ENCODE results near the gene SORCS2. TPM values are rescaled to one million over a fixed set of nuclear protein-coding genes. Genes with fewer than 3 reads are reported as not detected.

The SORCS2 gene
- polyA plus RNA-seq, 4 donors = 6.7 to 9.8 (median 8.7) TPM

DNA sequence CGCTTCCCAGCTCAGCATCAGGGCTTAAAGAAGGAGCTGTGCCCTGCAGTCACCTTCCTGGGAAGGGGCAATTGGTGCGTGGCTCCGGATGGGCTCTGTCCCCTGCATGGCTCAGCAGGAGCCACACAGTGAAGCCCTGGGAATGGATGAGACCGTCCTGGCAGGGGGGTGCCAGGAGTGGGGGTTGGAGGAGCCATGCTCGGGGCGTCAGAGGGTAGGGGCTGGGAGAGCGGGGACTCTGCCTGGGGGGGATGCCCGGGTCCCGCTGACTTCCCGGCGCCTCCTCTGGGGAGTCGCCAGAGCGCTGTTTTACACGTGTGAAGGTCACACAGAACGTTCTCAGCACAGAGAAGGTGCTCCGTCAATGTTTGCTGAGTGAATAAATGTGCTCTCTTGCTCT is 563.2 kb downstream of the SORCS2 start:
- DNase-seq (ENCODE audit: low read depth in 4 of 4, low spot score in 3 of 4) = no peak

DNA sequence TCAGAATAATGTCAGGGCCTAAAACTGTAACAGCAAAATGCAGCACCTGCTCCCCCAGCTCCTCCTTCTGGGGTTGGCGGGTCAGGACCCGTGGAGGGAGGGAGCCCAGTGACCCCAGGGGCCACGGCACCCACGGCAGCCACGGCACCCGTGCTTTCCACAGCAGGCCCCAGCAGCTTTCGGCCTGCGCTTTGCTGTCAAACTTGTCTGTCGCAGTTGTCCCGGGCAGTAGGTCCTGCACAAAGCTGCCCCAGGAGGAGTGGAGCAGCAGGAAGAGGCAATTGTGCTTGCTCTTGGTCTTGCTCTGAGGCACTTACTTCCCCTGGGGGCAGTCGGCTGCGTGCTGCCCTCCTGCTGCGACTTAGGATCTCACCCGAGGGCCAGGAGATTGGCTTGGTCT is 563.7 kb downstream of the SORCS2 start:
- DNase-seq (ENCODE audit: low read depth in 4 of 4, low spot score in 3 of 4) = no peak

DNA sequence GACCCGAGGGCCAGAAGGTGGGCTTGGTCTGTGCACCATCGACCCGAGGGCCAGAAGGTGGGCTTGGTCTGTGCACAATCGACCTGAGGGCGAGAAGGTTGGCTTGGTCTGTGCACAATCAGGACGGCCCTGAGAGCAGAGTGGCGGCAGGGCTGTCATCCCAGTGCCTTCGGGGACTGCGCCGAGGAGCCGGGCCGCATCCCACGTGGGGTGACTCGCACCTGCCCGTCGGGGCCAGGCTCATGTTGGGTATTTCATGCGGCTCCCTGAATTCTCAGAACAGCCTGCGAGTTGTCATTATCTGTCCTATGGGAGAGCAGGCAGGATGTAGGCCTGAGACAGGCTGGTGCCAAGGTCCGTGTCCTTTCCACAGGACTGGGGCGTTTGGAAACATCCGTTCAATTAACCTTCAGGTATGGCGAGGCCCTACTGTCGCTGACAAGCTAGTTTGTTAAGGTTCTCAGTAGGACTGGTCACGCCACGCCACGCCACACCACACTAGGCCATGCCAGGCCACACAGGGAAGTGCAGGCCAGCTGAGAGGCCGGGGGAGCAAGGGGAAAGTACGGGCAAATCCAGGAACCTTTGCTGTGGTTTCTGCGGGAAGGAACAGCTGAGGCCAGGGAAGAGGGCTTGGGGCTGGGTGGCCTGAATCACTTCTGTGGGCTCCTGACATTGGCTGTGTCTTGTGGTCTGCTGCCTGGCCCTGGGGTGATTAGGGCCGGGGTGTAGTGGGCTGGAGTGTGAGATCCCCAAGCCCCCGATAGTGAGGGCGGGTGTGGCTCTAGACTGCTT is 564.4 kb downstream of the SORCS2 start:
- DNase-seq (ENCODE audit: low read depth in 4 of 4, low spot score in 3 of 4) = no peak

DNA sequence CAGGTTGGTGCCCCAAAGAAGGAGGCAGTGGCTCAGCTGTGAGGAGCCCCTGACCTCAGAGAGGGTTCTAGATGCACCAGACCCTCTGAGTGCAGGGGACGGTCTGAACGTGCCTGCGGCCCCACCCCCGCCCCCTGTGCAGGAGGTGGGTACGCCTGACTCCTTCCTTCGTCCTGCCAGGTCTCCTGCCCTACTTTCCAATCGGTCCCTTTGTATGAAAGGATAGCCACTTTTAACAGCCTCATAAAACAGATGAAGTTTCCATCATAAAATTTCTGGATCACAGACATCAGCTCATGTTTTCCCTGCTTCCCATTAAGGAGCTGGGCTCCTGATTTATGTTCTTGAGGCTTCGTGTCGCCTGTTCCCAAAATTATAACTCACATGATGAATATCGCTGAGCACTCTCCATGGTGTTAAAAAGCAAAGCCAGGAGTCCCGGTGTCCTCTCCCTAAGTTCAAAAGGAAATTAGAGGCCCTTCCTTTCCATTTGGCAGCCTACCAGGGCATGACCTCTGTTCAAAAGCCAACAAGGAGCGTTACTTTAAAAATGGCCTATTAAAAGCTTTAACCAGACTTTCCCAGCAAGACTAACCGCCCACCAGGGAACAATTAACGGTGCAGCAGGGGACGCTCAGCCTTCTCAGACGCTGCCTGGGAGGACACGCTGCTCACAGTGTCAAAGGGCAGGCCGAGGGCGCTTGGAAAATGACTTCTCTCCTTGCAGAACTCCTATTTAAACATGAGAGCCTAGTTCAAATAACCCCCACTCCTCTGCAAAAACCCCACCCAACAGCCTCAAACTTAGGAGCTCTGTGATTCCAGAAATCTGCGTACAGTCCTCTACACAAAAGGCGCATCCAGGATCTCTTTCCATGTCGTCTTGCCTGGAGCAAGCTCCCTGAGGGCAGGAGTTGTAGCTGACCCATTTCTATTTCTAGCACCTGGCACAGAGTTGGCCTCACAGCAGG is 565.4 kb downstream of the SORCS2 start:
- peak in 1 of 4 donors; percentile 60 for DNase-seq (ENCODE audit: low read depth in 4 of 4, low spot score in 3 of 4)

DNA sequence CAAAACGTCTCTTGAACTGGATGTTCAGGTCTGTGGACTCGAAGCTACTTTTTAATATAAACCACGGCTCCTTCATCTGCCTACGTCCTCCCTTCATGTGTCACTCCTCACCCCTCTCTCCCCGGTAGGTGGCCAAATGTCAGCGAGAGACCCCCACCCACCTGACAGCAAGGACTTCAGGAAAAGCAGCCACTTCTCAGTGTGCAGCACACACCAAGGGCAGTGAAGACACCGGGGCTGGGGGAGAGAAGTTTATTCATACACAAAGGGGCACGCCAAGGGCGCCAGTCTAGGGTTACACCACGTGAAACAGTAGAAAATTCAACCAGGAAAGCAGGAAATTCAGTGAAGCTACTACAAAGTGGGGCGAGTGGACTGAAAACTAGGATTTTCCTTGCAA is 566.1 kb downstream of the SORCS2 start:
- no peak for DNase-seq (ENCODE audit: low read depth in 4 of 4, low spot score in 3 of 4)

DNA sequence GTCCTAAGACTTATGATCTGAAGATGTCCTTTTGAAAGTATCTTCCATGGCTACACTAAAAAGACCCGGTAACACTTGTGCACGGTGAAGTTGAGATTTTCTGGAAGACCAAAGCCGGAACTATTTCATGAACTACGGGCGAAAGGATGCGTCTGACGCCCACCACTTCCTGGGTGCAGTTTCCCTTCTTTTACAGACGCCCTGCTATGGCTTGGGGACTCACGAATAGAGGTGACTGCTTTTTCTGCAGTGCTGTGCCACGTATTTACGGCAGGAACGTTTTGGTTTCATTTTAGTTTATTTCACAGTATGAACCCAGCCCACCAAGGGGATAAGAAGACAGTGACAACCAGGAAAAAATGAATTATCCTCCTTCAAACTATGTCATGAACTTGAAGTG is 566.9 kb downstream of the SORCS2 start:
- DNase-seq (ENCODE audit: low read depth in 4 of 4, low spot score in 3 of 4) = no peak

DNA sequence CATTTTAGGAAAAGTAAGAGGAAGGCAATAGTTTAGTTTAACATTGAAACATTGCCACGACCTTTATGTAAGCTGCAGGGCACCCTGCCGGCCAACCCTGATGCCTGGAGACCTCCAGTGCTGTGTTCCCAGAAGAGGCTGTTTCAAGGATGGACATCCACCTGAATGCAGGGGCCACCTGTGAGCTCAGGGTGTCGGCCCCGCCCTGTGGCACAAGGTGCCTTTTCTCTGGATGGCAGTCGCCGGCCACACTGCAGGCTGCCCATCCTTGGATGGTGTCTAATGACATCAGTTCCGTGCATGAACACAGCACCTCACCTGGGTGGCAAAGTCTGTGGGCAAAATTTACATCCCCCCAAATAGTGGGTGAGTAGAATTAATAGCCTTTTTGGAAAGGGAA is 567.3 kb downstream of the SORCS2 start:
- no peak for DNase-seq (ENCODE audit: low read depth in 4 of 4, low spot score in 3 of 4)

DNA sequence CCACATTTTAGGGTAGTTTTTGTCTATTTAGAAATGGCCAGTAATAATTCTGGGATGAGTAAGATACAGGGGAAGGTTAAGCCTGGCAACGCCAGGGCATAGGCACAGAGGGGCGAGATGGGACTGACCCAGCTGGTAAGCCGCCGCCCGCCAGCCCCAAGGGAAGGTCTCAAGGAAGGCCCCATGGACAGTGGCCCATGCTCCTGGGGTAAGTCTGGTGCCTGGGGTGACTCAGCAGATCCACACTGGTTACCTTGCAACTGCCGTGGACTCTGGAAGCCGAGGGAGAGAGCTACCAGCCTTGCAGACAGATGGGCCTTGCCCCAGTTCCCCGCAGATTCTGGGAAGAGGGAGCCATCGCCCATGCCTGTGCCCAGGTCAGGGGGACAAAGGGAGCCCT is 567.9 kb downstream of the SORCS2 start:
- no peak for DNase-seq (ENCODE audit: low read depth in 4 of 4, low spot score in 3 of 4)

DNA sequence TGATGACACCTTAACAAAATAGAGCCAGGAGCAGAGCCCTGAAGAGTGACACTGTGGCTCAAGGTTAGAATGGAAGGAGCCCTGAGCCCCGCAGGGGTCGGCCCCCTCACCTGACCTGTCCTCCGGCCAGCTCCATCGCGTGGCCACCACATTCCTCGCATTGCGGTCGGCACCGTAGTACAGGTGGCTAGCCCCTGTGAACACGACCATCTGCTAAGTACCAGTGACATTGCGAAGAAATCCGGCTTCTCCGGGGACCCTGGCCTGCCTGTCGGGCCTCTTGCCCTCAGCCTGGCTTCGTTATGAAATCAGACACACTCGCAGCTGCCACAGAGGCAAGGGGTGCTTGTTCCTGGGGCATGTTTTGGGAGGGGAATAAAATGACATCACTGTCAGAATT is 568.4 kb downstream of the SORCS2 start:
- no peak for DNase-seq (ENCODE audit: low read depth in 4 of 4, low spot score in 3 of 4)

DNA sequence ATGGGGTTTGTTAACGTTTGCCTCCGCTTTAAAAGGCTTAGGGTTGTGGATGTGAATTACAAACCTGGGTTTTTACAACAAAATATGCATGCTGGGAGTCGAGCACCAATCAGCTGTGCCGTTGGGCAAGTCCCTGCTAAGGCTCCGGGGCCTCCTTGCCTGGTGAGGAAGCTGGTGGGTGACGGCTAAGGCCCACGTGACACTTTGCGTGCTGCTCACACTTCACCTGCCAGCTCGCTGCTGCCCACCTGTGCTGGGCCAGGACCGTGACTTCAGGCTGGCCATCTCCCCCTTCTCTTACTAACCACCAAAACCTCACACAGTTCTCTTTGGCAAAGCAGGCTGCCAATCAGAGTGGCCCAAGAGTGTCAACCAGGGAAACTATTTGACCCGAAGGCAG is 569.0 kb downstream of the SORCS2 start:
- no peak for DNase-seq (ENCODE audit: low read depth in 4 of 4, low spot score in 3 of 4)

DNA sequence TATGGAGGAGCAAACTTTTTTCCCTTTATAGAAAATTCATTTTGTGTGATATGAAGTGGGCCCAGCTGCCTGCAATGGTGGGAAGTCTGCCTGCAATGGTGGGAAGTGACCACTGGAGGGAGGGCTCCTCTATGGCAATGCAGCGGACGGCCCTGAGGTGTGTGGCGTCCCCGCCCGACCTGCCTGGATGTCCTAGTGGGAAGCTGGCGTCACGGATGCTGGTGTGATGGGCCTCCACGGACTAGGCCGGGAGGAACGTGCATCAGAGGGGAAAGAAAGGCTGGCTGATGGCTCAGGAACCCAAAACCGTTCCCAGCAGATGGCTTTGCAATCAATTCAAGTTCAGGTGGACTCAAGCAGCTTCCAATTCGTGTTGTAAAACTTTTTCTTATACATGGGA is 569.4 kb downstream of the SORCS2 start:
- DNase-seq (ENCODE audit: low read depth in 4 of 4, low spot score in 3 of 4) = peak in 1 of 4 donors; percentile 41

DNA sequence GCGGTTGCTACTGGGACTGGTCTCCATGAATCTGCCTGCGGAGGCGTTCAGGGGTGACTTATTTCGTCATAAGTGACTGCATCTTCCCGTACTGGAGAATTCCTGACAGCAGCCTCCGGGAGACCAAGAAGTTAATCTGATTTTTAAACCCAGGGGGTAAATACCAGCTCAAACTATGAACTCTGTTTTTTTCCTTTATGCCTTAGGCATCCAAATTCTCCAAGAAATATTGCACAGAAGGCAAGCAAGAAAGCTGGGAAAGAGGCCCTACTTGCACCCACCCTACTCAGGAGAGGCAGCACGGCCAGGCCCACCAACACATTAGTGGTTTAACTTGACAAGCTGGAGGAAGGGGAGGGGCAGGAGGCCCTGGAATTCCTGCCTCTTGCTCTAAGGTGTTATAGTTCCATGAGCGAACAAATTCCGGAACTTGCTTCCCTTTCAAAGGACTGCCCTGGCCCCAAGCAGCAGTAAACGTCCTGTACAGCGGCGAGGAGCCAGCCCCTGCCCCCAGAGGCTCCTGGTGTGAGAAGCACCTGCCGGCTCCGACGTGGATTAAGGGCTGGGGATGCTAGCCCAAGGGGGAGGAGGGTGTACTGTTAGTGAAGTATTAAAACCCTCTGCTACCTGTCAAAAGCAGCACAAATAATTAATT is 570.2 kb downstream of the SORCS2 start:
- DNase-seq (ENCODE audit: low read depth in 4 of 4, low spot score in 3 of 4) = no peak

DNA sequence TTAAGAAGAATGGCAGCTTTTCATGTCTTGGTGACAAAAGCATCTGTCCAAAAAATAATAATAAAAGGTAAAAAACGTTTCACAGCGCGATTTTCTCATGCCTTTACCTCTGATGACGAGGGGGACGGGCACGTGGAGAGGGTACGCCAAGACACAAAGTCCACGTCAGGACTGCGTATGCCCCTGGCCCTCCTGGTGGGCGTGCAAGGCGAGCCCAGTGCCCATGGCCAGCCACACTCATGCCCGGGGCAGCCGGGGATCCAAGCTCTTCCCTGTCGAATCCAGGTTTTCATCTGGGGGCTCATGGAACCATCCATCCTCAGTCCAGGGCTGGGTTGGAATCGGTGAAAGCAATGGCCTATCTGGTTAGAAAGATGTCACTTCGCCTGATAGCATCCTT is 570.8 kb downstream of the SORCS2 start:
- DNase-seq (ENCODE audit: low read depth in 4 of 4, low spot score in 3 of 4) = no peak

DNA sequence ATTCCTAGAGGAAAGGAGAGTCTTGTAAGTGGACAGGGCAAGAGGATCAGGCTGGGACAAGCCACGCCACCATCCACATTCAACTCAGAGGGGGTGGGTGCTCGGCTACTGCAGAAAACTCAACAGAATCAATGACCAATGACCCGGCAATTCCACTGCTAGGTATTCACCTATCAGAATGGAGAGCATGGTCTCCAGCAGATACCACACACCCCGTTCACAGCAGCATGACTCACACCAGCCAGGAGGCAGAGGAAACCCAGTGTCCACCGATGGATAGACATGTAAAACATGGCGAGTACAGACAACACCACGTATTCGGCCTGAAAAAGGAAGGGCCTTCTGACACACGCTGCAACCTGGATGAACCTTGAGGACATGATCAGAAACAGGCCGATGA is 571.5 kb downstream of the SORCS2 start:
- no peak for DNase-seq (ENCODE audit: low read depth in 4 of 4, low spot score in 3 of 4)

DNA sequence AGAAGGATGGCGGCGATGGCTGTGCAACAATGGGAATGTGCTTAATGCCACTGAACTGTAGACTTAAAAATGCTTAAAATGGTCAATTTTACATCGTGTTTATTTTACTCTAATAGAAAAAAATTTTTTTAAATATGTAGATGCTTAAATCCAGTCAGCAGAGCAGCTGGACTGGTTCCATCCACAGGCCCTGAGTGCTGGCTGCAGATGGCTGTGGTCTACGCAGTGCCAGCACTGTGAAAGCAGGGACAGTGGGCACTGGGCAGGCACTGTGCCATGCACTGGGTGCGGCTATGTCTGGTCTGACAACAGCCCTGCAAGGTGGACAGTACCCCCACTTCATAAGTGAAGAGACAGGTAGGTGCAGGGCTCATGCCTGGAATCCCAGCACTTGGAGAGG is 572.1 kb downstream of the SORCS2 start:
- DNase-seq (ENCODE audit: low read depth in 4 of 4, low spot score in 3 of 4) = no peak

DNA sequence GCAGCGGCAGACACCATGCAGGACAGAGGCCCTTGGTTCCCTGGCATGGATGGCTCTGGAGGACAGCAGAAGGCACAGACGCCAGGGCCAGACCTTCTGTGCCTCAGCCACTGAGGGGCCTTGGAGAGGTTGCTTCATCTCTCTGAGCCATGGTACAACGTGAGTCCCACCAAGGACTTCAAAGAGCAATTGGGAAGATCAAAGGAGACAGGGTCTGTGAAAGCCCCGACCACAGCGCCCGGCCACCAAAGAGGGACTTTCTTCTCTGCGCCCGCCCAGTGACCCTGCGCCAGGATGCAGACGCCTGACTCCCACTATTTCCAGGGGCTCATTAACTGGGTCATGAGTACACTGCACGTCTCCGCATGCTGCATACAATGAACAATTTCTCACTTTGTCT is 573.3 kb downstream of the SORCS2 start:
- DNase-seq (ENCODE audit: low read depth in 4 of 4, low spot score in 3 of 4) = no peak

DNA sequence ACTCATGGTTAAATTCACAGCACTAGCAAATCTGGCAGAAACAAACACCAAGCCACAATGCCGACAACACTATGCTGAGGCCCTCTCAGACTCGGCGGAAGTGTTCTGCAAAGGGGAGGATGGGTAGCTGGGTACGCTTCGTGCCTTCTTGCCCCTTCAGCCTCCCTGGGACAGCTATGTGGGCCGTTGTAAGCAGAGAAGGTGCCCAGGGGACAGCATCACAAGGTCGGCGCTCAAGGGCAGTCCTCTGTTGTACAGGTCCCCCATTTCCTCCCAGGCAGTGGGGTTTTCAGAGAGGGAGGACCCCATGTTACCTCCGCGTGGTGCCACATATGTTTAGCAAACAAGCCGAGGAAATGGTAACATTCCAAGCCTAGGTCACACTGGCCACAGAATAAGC is 573.7 kb downstream of the SORCS2 start:
- no peak for DNase-seq (ENCODE audit: low read depth in 4 of 4, low spot score in 3 of 4)

DNA sequence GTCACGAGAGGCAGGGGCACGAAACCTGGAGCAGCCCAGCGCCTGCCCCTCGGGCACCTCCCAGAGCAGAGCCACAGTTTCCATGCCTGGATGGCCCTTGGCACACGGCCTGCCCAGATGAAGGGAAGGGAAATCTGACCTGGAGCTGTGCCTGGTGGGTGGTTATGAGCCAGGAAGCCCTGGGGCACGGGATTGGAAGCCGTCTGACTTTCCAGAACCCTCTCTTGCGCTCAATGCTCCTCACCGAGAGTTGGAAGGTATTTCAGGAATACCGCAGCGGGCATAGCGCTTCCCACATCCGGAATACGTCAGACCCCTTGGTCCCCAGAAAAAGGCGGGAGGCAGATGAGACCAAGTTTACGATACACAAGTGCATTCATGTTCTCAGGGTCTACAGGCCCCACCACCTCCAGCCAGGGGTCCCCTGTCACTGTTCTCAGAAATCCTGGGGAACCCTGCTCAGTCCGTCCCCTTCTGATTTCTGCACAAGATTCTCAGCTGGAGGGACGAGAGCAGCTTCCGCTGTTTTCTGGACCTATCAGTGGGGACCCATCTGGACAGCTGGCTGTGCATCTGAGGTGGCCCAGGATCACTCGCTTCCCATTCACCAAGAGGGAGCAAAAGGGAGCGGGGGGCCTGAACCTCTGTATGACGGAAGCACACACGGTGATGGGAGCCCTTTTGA is 574.5 kb downstream of the SORCS2 start:
- DNase-seq (ENCODE audit: low read depth in 4 of 4, low spot score in 3 of 4) = no peak

DNA sequence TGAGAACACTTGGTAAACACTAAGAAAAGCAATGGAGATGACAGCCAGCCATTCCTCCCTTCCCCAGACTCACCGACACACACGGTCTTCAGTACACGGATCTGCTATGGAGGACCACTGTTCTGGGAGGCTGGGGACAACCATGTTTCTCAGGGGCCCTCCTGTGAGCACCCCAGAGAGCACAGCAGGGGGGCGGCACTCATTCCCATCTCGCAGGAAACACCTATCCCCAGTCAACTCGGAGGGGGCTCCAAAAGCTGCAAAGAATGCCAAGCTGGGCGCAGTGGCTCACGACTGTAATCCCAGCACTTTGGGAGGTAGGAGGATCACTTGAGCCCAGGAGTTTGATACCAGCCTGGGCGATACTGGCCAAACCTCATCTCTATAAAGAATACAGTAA is 575.2 kb downstream of the SORCS2 start:
- DNase-seq (ENCODE audit: low read depth in 4 of 4, low spot score in 3 of 4) = no peak

DNA sequence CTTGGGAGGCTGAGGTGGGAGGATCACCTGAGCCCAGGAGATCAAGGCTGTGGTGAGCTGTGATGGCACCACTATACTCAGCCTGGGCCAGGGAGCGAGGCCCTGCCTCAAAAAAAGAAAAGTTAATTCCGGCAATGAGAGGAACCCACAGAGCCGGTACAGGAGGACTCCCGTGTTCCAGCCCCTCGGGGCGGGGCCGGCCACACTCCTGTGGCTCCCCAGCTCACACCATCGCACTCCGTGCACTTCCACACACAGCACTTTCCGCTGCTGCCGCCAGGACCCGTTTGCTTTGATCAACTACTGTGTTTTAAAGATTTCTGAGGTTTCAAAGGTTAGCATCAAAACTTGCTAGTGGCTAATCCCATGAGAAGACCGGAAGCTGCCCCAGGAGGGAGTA is 575.6 kb downstream of the SORCS2 start:
- no peak for DNase-seq (ENCODE audit: low read depth in 4 of 4, low spot score in 3 of 4)

DNA sequence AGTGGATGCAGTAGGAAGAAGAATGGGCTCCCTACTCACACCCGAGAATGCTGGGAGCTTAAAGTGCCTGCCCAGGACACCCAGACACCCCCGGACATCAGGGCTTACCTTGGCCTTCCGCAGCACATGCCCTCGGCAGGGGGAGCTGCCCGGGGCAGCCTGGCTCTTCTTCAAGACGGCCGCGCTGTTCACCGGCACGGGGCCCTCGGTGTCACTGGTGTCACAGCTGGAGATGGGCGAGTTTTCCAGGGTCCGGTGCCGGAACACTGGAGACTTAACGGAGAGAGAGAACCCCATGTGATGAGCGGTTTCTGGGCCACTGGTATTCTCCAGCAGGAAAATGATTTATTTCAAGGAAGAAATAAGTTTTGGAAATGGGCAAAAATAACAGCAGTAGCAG is 576.4 kb downstream of the SORCS2 start:
- no peak for DNase-seq (ENCODE audit: low read depth in 4 of 4, low spot score in 3 of 4)
